NCI-H2029 (cell line): ENCODE data around the gene CEP131.

Experiments used
- DNase-seq: peaks from one replicate; lab custom pipeline; 2025; lab: John Stamatoyannopoulos, UW

CEP131 gene

DNA sequence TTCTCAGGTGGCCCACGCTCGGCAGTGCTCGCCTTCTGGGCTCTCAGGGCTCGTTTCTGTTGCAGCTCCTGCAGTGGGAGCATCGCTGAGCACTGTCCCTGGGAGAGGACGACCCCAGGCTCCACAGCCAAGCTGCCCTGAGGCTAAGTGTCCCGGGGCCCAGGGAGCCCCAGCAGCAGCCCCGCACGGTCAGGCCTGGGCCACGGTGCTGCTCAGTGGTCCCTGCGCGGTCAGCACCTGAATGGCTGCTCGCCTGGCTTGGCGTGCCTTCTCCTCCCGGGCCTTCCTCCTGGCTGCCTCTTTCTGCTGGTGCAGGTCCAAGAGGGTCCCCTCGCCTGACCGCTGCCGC is 23.3 kb downstream of the CEP131 start:
- no peak for DNase-seq

DNA sequence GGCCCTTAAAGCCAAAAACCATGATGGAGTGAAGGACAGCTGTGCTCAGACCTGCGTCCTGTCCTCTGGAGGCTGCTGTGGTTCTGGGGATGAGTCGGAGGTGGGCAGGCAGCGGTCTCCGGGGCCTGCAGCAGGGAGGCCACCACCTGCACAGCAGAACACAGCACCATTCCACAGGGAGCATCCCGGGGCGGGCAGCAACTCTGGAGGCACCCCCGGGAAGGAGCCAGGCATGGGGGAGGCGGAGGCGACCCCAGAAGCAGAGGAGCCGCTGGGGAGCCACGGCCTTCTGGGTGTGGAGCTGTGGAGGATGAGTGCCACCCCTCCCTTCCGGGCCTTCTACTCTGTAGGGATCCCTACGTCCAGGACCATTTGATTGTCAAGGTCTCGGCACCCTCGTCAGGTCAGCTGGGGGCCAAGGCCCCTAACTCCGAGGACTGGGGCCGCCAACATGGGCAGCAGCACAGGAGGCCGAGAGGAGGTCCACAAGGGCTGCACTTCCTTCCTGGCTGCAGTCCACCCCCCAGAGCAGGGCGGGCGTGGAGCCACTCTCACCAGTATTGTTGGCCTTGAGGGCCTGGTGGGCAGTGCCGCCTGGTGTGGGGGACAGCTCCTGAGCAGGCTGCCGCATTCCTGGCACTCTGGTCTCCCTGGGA is 23.8 kb downstream of the CEP131 start:
- DNase-seq, result no peak

DNA sequence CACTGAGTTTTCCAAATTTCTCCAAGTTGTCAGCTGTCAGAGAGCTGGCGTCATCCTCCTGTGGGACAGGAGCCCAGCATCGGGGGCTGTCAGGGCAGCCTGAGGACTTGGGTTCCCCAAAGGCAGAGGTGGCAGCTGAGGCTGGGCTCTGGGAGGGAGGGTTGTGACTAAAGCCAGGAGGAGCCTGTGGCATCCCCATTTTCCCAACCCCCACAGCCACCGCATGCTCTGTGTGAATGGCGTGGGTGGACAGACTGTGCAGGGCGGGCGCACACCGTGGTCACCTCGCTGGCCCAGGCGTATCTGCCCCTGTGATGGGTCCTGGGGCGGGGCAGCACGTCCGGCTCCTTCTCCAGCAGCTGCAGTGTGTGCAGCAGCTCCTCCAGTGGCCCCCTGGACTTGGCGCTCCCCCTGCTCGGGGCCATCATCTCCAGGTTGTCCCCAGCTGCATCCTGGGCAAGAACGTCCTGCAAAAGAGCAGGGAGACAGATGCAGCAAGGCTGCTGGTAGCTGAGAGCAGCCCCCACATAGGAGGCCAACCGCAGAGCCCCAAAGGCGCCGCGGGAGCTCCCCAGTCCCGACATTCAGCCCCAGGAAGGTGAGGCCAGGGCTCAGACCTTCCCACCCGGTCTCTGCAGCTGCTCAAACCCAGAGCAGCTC is 24.8 kb downstream of the CEP131 start:
- DNase-seq, result no peak

DNA sequence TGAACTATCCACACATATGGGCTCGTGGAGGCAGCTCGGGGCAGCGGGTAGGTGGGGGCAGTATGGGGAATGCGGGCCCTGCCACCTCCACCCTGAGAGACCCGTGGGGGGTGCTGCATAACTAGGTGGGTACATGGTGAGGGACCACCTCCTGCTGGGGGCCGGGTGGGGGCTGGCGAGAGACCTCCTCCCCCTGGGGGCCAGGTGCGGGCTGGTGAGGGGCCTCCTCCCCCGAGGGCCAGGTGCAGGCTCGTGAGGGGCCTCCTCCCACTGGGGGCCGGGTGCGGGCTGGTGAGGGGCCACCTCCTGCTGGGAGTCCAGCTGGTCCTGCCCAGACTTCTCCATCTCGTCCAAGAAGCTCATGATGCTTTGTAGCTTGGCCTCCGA is 25.4 kb downstream of the CEP131 start:
- no peak for DNase-seq

DNA sequence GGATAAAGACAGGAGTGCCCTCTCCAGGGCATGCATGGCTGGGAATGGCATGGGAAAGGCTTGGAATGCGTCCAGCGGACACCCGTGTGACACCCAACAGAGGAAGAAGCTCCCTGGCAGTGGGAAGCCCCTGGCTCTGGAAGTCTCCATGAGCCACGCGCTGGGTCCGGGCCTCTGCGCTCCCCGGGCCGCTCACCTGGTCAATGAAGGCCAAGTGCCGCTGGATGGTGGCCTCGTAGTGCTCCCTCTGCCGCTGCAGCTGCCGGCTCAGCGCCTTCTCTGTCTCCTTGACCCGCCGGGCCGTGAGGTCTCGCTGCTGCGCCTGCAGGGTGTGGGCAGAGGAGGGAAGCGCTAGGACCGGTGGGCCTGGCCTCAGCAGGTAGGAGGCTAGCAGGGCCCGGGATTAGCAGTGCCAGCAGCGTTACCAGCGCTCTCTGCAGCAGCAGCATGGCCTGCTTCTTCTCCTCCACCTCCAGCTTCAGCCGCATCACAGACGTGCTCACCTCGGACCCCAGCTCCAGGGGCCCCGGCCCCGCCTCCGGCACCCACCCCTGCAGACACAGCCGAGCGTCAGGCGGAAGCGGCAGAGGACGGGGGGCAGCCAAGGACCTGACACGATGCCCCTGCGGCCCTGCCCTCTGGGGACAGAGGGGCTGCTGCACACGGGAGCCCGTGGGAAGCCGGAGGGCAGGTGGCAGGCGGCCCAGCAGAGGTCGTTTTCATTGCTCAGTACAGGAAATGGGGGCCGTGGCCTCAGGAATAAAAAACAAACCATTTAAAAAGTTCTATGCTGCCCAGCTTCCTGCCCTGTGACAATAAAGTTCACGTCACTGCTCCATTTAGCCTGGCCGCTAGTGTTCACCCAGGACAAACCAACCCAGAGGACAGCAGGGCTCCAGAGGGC is 26.0 kb downstream of the CEP131 start:
- no peak for DNase-seq

DNA sequence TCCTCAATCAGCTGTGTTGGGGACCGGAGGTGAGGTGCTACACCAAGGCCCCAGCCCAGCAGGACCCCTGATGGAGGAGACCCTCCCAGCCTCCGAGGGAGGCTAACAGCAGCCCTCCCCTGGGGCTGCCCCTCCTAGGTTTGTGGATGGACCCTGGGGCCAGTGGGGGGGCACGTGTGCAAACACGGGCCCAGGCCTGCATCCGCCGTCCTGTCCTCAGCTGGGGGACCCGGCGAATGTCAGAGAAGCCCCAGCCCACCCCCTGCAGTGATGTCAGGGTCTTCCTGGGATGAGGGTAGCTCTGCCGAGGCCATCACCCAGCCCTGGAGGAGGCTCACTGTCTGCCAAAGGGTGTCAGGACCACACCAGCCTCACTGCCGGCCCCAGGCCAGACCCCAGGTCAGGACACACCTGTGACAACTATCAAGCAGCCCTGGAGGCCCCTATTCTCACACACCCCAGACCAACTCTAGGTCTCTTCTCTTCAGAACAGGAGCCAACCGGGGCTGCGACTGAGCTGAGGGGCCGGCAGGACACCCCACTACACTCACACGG is 26.7 kb downstream of the CEP131 start:
- no peak for DNase-seq

DNA sequence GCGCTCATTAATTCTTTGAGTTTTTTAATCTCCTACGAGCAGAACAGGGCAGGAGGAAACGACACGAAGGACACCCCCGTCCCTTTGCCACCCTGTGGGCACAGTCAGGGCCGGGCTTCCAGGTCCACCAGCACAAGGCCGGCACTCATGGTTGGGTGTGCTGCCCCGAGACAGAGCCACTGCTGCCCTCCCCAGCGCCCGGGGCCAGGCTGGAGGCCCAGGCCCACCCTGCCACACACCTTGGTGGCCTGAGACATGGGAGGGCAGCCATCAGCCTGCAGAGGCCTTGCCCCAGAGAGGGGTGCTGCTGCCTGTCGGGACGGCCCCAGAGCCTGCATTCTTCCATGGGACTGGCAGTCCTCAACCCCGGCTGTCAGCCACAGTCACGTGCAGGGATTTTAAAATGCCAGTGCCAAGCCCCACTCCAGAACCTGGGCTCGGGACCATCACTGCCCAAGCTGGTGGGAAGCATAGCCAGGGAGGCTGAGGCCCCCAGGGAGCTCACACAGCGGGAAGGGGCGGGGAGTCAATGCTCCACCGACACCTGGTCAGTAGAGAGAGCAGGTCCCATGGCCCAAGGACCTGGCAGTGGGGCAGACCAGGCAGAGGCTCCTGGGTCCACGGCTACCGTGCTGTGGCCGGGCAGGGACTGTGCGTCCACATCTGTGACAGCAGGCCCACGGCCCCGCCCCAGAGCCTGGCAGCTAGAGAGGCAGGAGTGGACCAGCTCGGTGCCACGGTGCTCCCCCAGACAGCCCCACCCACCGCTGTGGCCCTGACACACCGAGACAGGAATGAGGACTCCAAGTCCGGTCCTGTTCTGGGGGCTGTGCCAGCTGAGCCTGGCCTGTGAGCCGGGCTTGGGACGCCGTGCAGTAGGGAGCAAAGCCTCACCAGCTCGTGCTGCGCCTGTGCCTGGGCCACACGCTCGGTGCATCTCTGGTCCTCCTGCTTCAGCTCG is 27.5 kb downstream of the CEP131 start:
- no peak for DNase-seq

DNA sequence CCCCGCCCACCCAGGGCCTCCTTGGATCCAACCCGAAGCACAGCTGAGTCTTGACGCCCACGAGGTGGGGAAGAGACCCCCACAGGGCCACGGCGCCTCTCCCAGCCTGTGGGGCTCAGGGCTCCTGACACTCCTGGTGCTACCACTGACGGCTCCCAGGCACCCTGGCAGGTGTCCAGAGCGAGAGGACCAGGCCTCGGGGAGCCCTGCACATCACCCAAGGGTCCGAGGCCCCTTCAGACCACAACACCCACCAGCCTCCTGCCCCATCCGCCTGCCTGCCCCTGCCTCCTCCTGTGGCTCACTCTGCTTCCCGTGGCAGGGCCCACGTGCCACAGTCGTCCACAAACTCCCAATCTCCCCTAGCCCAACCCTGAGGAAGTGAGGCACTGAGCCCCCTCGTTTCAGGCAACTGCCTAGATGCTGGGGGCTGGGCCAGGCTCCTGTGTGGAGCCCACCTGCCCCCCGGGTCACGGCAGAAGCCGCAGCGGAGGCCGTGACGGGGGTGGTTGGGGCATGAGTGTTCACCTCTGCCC is 28.5 kb downstream of the CEP131 start:
- no peak for DNase-seq

DNA sequence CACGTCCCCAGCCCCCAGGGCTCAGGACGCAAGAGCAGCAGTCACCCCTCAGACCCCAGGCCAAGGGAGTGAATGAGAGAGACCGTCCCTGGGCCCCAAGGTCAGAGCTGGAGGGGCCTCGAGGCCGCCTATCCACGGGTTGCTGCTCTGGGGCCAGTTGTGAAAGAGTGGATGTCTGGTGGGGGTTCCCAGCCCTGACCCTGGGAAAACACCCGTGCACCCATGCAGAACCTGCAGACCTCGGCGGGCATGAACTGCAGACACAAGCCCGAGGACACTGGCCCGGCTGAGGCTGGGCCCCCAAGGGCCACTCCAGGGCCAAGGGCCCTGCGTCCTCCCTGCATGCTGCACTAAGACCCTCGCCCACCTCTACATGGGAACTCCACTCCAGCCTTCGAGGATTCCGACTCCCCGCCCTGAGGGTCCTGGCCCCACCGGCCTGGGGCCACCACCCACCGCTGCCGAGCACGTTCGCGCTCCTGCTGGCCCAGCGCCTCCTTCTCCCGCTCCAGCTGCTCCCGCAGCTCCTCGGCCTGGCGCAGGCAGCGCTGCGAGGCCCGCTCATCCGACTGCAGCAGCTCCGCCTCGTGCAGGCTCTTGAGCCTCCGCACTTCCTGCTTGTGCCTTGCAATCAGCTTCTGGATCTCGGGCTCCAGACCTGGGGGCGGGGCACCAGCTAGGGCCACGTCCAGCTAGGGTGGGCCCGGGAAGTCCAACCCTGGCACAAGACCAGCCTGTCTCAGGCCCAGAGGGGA is 29.1 kb downstream of the CEP131 start:
- DNase-seq, result no peak

DNA sequence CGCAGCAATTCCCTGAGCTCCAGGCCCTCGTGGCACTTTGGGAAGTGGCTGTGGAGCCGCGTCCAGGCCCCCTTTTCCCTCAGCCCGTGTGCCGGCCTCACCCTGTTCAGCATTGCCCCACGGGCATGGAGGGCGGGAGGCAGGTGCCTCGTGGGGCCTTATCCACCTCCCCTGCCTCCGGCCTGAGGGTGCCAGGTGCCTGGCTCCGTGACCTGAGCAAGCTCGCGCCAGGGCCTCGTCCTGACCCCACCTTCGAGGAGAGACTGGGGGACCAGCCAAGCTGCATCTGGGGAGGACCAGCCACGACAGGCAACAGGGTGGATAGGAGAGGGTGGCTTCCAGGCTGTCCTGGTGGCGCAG is 29.7 kb downstream of the CEP131 start:
- DNase-seq, result no peak

DNA sequence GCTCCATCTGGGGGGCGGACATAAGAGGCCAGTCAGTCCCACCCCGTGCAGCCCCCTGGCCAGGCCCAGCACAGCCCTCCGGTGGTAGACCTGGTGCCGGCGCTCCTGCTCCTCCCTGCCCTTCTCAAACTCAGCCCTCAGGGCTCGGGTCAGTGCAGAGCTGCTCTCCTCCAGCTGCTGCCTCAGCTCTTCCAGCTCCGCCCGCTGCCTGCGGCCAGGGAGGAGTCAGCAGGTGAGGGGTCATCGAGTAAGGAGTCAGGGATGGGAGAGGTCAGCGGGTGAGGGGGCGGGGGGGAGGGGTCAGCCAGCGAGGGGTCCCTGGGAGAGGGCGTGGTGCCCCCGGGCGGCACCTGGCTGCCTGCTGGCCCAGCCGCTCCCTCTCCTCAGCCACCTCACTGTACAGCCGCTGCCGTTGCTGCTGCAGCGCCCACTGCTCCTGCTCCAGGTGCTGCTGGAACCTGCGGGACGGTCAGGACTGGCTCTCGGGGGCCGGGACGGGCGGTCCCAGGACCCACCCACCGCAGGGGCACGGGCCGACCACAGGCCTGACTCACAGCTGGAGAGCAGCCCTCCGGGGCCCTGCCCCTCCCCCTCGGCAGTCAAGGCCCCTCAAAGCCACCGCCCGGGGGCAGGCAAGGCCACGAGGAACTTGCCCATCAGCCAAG is 30.2 kb downstream of the CEP131 start:
- no peak for DNase-seq

DNA sequence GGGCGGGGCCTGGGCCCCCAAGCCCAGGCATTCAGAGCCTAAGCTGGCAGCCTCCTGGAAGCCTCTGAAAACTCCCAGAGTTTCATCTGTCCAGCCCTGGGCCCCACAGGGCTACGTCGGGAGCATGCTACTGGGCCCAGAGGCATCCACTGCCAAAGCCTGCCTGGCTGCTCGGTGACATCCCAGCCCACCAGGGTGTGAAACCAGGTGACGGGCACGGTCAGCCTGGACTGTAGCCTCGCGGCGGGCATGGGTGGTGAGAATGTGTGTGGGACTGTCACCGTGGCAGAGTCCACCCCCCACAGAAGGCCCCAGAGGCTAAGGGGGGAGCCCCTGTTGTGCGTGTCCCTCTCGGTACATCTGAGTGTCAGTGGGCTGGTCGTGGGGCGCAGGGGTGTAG is 31.1 kb downstream of the CEP131 start:
- no peak for DNase-seq

DNA sequence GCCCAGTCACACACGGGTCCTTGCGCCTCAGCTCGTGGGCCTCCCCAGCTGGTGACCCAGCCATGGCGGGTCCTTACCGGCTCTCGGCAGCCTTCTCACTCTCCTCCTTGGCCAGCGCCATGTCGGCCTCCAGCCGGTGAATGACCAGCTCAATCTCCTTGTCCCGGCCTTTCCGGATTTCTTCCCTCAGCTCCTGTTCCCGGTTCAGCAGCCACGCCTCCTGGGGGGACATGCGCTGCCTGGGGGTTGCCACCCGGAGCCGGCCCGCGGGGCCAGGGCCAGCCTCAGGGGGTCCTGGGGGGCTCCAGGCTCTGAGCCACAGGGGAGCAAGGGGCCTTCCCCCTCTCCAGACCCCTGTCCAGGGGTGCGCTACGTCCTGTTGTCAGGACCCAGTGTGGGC is 31.6 kb downstream of the CEP131 start:
- DNase-seq, result no peak

DNA sequence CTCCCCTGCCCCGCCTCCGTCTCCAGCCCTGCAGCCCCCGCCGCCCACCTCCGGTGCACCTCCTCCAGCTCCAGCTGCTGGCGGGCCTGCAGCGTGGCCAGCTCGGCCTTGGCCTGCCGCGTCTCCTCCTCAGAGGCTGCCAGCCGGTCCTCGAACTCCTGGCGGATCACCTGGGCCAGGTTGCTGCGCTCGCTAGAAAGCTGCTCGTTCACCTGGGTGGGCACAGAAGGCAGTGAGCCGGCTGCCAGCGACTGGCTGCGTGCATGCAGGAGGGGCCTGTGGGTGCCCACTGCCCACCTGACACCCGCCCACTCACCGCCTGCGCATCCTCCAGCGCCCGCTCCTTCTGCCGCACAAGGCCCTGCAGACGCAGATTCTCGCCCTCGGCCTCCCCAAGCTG is 32.2 kb downstream of the CEP131 start:
- DNase-seq, result no peak

DNA sequence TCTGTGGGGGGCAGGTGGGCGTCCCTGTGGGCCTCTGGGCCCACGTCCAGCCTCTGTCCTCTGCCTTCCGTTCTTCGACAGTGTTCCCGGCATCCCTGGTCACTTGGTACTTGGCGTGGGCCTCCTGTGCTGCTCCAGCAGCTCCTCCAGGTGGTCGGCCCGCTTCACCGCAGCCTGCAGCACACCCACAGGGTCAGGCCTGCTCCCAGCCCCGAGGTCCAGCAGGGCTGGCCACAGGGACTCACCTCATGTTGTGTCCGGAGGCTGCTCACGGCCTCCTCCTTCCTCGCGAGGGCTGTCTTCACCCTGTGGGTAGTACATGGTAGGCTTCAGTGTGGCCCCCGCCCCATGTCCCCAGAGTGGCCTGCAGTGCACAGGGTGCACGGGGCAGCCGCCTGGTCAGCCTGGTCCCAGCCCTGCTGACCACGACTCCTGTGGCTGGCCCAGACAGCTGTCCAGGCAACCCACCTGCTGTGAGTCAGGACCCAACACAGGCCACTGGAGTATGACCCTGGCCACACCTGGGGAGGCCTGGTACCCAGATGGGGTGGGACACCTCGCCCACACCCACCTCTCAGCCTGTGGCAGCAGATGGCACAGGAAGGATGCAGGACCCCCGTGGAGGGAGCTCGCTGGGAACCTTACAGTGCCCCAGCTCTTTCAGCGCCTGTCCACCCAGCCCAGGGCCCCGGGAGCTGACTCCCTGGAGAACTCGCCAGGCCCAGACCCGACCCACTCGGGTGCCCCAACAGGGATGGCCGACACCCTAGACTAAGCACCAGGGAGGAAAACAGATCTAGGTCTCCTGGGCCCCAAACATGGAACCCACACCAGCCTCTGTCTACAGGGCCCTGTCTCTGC is 32.9 kb downstream of the CEP131 start:
- DNase-seq, result no peak

DNA sequence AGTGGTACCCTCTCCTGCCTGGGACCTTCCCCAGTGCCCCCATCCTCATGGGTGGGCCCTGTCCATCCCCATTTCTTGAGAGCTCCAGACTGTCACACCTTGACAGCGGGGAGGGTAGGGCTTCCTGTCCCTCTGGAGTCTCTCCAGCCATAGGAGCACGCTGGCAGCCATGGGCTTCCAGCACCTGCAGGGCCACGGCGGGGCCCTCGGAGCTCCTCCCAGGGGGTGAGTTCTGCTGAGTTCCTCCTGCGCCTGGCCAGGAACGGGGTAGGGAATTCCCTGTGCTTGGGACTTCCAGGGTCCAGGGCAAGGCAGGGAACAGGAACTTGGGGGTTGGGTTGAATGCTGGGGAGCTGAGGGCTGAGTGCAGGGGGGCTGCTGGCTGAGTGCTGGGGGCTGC is 33.7 kb downstream of the CEP131 start:
- no peak for DNase-seq

DNA sequence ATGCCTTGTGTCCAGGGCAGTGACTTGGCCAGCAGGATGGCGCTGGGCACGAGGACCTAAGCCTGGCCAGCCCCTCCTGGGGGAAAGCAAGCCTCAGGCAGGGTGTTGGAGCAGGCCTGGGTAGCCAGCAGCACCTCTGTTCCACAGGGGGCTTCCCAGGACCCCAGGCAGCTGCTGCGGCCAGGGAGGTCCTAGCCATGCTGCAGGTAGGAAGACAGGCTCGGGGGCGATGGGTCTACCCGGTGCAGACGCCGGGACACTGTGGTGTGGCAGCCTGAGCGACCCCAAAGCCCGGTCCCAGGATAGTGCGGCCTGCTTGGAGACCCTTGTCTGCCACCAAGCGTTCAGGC is 34.3 kb downstream of the CEP131 start:
- DNase-seq, result no peak

DNA sequence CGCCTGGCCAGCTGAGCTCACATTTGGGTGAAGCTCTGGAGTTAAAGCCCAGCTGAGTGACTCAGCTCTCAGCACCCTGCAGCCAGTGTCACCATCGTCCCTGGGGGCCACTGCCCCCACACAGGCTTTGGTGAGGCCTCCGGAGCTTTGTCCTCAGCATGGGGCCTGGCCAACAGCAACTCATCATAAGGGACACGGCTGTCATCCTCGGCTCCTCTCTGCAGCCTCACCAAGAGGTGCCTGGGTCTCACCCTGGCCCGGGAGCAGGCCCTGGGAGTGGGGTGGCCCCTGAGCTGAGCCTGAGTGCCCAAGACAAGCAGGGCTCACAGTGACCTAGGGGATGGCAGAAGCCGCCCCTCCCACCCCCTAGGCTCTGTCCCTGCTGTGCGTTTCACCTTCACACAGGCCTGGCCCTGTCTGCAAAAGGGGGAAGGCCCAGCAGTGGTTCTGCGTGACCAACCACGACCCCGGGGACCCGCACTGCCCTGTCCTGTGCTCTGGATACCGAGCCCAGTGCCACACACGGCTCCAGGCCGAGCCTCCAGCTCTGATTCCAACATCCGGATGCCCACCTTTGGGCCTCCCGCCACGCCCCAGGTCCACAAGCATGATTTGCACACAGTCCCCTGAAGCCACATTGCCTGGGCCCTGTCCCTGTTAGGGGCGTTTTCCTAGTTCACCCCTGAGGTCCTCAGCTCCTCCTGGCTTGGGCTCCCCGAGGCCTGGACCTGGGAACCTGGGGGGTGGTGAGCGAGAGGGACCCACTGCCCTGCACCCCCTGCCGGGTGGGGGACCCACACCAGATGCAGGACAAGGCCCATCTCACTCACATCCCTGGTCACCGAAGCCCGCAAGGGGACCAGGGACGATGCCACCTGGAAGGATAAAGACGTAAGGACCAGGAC is 34.9 kb downstream of the CEP131 start:
- no peak for DNase-seq
